A673 (cell line): ENCODE data around the gene COL5A3.

Experiments
- EZH2 ChIP-seq: fragments of 200-600 bp; sonication (generic); IDR thresholded peaks from 2 replicates; pipeline ENCODE4 v1.6.1; 2017; ENCODE audit warnings: borderline replicate concordance, low read depth, mild to moderate bottlenecking, mixed read lengths, antibody characterized with exemption, low read length; ENCODE audit not compliant: poor library complexity, severe bottlenecking
- TF ChIP-seq, protein P1 (sequence below): fragments of 300-800, 200-600 bp; sonication (generic); conservative IDR thresholded peaks from 2 replicates; pipeline ENCODE4 v1.5.1; 2017; ENCODE audit warnings: low read depth, mild to moderate bottlenecking, antibody characterized with exemption, low read length, moderate library complexity, mixed read lengths

DNA sequence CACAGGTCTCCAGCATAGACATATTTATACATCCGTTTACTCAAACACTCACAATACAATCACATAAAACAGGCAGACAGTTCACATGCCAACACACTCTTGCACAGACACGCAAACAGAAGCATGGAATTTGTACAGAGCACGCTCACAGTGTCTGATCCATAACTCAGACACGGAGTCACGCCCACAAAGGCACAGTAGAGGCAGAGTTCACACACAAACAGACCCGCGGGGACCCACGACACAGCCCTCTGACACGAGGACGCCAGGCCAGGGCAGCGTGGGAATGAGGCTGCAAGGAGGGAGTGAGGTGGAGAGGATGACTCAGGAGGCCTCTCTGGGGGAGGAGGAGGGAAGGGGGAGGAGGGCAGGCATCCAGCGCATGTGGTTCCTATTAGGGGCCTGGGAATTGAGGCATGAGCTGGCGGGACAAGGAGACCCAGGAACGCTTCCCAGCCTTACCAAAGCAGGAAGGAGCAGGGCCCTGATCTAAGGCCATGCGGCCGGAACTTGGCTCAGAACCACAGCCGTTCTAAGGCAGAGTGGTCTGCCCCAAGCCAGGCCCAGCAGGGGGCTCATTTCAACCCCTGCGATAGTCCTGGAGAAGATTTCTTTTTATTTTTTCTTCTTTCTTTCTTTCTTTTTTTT lies 64.9 kb downstream of the COL5A3 start:
- TF ChIP-seq, protein P1, sequence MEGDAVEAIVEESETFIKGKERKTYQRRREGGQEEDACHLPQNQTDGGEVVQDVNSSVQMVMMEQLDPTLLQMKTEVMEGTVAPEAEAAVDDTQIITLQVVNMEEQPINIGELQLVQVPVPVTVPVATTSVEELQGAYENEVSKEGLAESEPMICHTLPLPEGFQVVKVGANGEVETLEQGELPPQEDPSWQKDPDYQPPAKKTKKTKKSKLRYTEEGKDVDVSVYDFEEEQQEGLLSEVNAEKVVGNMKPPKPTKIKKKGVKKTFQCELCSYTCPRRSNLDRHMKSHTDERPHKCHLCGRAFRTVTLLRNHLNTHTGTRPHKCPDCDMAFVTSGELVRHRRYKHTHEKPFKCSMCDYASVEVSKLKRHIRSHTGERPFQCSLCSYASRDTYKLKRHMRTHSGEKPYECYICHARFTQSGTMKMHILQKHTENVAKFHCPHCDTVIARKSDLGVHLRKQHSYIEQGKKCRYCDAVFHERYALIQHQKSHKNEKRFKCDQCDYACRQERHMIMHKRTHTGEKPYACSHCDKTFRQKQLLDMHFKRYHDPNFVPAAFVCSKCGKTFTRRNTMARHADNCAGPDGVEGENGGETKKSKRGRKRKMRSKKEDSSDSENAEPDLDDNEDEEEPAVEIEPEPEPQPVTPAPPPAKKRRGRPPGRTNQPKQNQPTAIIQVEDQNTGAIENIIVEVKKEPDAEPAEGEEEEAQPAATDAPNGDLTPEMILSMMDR: no peak
- TF ChIP-seq EZH2: no peak
